SKM-1 (cell line): Measurements from ENCODE around the gene SCRN1.
A peak's percentile ranks its signal among the peaks of the same experiment; 100 is the strongest.
"Not testable (repeated sequence)": the region's sequence is repeated elsewhere in the genome, so short reads cannot be mapped to it uniquely, and the experiment has no call there.

Experiments
- DNase-seq: peaks from one replicate; lab custom pipeline; 2025; ENCODE audit not compliant: unreplicated experiment; lab: John Stamatoyannopoulos, UW

Gene SCRN1

GRCh38 chr7:29969738-29970137, 19.9 kb downstream of the SCRN1 start:
- no peak for DNase-seq

GRCh38 chr7:29968683-29969395, 20.8 kb downstream of the SCRN1 start:
- DNase-seq = no peak

- DNase-seq = no peak
Observed at GRCh38 chr7:29965030-29965429, 24.6 kb downstream of the SCRN1 start.

GRCh38 chr7:29962035-29962434, 27.6 kb downstream of the SCRN1 start:
- no peak for DNase-seq

- DNase-seq = not testable (repeated sequence)
Observed at GRCh38 chr7:29961611-29962010, 28.0 kb downstream of the SCRN1 start.

GRCh38 chr7:29958667-29959358, 30.8 kb downstream of the SCRN1 start:
- no peak for DNase-seq

GRCh38 chr7:29957521-29958310, 31.9 kb downstream of the SCRN1 start:
- no peak for DNase-seq

- no peak for DNase-seq
Observed at GRCh38 chr7:29956487-29956836, 33.1 kb downstream of the SCRN1 start.

GRCh38 chr7:29955799-29956486, 33.7 kb downstream of the SCRN1 start:
- peak; percentile 82 for DNase-seq

GRCh38 chr7:29955075-29955792, 34.4 kb downstream of the SCRN1 start:
- DNase-seq = no peak

GRCh38 chr7:29953726-29954347, 35.8 kb downstream of the SCRN1 start:
- no peak for DNase-seq

- no peak for DNase-seq
Observed at GRCh38 chr7:29951206-29951605, 38.4 kb downstream of the SCRN1 start.

- no peak for DNase-seq
Observed at GRCh38 chr7:29950480-29950879, 39.1 kb downstream of the SCRN1 start.

GRCh38 chr7:29948587-29948986, 41.0 kb downstream of the SCRN1 start:
- DNase-seq = no peak

GRCh38 chr7:29946428-29947186, 43.0 kb downstream of the SCRN1 start:
- no peak for DNase-seq

GRCh38 chr7:29945259-29945809, 44.3 kb downstream of the SCRN1 start:
- DNase-seq = no peak

- no peak for DNase-seq
Observed at GRCh38 chr7:29940199-29940598, 49.4 kb downstream of the SCRN1 start.

- no peak for DNase-seq
Observed at GRCh38 chr7:29937132-29937531, 52.5 kb downstream of the SCRN1 start.

GRCh38 chr7:29935111-29935510, 54.5 kb downstream of the SCRN1 start:
- no peak for DNase-seq
